Measurements from ENCODE around the gene WDFY2.

WDFY2 gene

DNA sequence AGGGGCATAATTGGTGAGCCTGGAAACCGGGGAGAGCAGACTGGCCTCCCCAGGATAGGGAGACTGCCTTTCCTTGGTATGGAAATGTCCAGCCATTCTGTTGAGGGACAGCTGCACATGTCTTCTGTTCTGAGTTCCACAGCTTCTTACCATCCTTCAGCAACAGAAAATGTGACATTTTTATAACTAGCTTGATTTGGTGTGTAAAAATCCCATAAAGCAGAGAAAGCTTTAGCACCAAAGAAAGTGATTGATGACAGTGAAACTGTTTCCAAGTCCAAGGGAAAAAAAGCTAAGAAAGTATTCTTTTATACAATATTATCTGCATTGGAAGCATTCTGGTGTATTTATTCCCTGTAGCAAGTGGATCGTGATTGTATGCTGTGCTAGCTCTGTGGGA is 157.8 kb downstream of the WDFY2 start:
- no peak for DNase-seq

DNA sequence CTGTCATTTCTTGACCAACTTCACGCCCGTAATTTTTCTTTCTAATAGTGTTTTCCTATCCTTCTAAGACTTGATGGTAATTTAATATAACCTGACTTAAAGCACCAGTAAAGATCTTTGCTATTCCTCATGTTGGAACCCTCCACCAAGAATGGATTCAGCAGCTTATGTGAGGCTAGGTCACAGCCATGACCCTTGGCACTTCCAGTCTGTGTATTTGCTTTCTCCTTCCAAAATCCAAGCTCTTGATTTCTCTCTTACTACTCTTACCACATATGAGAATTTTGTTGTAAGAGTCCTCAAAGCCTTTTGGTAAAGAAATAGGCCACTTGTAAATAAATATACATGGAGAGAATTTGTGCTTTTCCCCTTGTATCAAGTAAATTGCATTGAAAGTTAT is 158.3 kb downstream of the WDFY2 start:
- no peak for DNase-seq

DNA sequence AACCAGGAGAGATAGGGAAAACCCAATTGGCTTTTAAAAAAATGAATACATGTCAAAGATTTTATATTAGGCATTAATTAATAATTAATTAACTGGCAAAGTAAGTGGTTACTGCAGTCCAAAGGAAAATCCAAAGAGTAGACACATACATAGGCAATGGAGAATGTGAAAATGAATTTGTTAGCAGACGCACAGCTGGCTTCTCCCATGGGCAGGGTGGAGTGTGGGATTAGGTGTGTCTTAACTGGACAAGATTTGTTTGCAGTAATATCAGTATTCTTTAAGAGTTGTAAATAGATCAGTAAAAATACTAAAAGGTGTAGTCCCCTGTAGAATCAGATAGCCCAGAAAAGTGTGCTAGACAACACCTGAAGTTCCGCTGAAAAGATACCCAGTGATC is 161.0 kb downstream of the WDFY2 start:
- DNase-seq = no peak

DNA sequence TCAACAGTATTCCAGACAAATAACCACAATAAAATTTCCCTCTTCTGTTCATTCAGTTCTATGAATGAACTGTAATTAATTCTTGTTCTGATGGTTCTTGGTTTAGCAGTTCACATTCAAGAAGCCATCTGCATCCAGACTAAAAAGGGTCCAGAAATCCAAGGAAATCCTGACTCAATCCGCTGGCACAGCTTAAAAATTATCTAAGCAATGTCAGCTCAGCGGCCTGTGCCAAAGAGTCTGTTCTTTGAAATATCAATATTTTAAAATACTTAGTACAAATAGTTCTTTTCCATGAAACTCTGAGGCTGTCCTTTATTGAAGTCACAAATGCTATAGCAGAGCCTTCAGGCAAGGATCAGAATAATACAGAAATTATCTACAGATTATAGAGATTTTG is 162.5 kb downstream of the WDFY2 start:
- no peak for DNase-seq

DNA sequence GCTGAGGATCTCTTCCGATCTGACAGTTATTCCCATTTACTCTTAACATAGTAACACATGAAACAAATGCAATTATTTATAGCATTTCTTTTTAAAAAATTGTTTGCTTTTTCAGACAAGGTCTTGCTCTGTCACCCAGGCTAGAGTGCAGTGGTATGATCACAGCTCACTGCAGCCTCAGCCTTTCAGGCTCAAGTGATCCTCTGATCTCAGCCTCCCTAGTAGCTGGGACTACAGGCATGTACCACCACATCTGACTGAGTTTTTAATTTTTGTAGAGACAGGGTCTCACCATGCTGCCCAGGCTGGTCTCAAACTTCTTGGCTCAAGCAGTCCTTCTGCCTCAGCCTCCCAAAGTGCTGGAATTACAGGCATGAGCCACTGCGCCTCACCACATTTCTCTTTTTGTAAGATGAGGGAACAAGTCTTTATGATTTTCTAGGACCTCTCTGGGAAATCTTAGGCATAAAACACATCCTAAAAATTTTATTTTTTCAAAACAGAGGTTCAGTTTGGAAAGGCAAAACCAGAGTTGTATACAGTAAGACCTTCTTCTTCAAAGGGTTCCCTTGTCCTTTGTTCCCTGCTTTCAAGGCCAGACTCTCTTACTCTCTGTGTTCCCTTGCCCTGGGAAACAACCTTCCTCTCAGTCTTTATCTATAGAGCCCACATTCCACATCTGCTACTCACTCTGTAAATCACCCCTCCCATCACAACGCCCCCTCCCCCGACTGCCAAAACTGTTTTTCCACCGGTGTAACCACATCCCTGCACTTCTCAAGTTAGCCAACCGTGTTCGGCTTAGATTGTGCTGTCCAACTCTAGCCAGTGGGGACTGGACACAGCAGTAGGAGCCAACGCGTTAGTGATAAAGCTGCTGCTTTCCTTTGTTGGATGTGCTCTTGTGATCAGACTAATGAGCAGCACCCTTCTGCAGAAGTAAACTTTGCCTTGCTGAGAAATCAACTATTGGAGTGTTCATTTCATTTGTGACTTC is 163.5 kb downstream of the WDFY2 start:
- no peak for DNase-seq

DNA sequence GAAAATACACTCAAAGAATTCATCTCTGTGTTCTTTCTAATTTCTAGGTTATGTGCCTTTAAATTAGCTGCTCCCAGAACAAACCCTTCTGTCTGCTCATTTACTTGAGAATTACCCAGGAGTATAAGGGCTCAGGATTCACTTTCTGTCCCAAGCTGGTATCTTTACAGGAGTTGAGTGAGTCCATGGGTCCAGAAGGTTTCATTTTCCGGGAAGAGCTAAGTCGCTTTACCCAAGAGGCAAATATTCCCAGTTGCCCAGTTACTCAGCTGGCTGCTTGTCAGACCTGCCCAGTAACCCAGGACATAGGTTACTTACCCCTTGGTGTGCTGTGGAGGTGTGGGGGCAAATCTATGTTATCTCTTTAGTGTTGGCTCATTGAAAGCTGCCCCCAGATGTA is 172.4 kb downstream of the WDFY2 start:
- no peak for DNase-seq

DNA sequence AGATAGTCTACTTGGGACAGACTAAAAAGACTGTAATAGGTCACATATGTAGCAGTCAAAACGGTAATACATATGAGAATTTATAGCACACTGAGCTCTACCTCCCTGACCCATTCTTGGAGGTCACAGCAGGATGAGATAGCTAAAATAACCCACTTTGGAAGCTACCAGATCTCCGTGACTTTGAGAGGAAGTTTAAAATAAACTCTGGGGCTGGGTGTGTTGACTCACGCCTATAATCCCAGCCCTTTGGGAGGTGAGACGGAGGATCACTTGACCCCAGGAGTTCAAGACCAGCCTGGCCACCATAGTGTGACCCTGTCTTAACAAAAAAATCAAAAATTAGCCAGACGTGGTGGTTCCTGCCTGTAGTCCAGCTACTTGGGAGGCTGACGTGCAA is 174.4 kb downstream of the WDFY2 start:
- DNase-seq = no peak

DNA sequence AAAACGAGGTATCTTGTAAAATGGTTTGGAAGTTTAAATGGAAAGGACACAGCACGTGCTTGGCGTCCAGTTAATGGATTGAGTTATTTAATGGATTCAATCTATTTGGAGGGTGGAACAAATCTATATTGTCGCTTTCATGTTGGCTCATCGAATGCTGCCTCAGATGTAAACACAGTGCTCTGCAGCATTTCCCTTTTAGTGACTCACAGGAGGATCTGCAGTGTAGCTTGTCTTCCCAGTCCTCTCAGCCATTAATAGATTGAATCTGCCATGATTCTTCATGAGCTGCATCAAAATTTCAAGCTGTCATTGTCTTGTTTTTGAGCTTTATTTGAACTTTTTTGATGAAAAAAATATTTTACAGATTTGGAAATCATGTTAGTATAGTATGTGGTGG is 175.0 kb downstream of the WDFY2 start:
- DNase-seq = no peak

DNA sequence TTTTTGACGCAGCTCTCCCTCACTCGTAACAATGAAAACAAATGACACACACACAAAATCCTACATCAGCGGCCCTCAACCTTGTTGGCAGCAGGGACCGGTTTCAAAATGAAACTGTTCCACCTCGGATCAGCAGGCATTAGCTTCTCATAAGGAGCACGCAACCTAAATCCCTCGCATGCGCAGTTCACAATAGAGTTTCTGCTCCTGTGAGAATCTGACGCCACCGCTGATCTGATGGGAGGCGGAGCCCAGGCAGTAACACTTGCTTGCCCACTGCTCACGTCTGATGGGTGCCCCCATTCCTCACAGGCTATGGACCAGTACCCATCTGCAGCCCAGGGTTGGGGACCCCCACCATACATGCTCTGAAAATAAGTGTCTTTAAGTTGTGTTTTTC is 176.3 kb downstream of the WDFY2 start:
- DNase-seq = no peak

DNA sequence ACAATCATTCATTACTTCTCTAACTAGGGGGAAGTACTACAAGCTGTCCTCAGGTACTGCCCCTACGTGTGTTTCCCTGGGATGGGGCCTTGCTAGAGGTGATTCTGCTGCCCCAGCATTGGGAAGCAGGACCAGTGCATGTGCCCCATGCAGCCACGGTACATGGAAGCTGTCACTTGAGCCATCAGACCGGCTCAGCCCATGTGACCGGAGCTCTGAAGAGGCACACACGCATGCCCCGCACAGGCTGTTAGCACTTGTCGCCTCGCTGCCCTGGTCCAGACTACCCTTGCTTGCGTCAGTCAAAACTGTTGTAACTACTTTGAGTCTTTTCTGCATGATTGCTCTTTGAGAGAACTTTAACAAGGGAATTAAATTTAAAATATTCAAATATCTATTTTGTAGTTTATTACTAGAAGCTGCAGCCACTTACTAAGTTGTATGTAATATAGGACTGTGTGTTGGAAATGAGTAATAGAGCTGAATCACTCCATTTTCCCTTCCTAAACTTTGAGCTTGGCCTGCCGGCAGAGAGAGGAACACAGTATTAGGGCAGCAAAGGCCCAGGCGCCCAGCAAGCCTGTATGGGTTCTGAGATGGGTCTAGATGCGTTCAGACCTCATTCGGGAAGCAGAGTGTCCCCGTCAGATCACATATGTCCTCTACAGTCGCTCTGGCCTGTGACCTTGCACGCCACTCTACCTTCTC is 177.5 kb downstream of the WDFY2 start:
- no peak for DNase-seq

DNA sequence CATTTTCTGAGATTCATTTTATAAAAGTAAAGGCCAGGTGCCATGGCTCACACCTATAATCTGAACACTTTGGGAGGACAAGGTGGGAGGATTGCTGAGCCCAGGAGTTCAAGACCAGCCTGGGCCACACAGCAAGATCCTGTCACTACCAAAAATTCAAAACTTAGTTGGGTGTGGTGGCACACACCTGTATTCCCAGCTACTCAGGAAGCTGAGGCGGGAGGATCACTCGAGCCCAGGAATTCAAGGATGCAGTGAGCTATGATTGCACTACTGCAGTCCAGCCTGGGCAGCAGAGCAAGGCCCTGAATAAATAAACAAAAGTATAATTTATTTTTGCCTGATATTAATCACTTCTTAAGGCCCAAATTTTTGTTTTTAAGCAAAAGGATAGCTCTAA is 179.2 kb downstream of the WDFY2 start:
- no peak for DNase-seq

DNA sequence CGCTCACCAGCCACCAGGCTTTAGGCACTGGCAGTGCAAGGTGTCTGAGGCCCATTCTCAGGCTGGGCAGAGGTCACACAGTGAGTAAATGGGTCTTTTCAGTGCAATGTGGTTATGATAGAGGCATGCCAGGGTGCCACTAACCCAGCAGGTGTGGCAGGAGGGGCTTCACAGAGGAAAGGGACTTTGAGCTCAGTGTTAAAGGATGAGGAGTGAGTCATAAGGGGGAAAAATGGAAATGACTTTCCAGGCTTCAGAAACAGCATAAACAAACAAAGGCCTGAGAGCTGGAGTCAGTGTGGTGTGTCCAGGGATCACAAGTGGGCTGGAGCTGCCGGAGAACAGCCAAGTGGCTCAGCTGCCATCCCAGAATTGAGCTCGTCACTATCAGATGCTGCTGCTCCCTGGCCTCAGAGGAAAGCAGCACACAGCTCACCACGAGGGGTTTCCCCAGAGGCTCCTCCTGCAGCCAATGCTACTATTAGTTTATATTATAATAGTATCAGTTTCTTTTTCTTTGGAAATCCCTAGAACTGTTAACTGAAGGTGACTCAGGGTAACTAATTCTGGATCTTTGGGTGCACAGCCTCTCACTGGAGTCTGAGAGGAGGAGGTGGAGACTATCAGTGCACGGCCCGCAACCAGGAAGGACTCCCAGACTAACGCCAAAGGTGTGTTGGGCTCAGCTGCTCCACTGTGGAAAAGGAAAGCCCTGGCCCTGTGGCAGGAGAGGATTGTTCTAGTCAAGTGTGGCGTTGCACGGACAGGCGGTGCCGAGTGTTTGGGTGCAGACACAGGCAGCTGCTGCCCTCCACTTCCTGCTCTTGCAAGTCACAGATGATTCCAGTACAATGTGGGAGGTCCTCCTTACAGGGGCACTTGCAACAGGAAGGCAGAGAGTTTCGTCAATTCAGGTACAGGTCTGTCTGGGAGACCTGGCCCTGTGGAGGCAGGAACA is 180.2 kb downstream of the WDFY2 start:
- DNase-seq = peak; percentile 14

DNA sequence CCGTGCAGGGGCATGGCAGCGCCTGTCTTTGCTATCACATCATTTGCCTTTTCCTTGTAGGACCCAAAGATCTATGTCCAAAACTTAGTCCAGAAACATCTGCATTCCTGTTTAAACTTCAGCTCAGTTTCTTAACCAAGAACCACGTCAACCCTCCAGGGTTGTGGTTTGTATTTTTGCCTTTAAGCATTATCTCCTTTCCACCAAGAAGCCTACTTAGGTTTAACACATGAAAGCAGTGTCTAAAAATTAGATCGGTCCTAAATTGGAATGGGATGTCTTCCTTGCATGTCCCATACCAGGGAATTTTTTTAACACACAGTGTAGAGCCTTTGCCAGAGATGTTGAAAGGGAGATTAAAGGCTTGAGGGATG is 180.9 kb downstream of the WDFY2 start:
- no peak for DNase-seq

DNA sequence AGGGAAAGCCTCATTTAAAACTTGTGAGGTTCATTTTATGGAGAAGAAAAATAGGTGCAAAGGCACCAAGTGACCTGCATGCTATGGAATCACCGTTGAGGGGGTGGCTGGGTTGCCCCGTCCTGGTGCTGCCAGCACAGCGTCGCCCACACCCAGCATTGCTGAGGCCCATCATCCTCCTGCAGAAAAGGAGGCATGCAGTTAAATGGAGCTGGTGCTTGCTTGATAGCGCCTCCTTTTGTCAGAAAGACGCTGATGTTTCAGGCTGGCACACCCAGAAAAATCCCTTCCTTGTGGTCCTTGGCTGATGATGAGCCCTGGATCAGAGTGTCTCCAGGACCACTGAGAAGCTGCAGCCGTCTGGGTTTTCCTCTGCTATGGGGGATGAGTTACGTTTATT is 182.8 kb downstream of the WDFY2 start:
- no peak for DNase-seq

DNA sequence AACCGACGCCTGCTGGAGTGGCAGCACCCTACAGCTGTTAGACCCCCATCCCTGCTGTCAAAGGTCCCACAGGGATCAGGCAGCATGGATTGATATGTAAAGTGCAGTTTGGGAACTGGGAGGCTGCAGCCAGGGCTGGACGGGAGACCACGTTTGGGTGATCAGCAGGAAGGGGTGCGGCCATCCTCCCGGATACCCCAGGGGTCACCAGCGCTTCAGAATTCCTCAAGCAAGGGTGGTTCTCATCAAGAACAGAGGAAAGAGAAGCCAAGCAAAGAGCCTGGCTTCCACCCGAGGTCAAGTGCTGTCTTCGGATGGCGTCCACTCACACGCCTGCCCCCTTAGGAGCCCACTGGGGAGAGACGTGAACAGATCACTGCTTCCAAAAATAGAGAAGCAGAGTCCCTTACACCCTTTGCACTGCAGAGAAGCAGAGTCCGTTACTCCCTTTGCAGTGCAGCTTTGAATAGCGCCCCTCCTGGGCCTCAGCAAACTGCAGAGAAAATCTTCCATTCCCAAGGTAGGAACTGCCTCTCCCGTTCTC is 184.2 kb downstream of the WDFY2 start:
- no peak for DNase-seq

DNA sequence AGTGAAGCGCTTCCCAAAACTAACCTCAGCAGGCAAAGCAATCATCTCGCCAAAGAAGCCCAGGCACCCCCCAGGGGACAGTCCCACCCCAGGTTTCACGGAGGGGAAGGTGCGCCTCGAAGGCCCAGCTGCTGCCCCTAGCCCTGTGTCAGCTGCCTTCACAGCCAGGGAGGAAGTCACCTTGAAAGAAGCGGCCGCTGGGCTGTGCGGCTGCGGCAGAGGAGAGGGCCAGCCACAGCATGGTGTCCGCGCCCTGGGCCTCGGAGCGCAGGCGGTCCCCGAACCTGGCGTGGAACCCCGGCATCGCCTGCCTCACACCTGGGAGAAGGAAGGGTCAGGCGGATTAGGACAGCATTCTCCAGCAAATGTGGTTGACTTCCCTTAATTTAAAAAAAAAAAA is 184.7 kb downstream of the WDFY2 start:
- no peak for DNase-seq

DNA sequence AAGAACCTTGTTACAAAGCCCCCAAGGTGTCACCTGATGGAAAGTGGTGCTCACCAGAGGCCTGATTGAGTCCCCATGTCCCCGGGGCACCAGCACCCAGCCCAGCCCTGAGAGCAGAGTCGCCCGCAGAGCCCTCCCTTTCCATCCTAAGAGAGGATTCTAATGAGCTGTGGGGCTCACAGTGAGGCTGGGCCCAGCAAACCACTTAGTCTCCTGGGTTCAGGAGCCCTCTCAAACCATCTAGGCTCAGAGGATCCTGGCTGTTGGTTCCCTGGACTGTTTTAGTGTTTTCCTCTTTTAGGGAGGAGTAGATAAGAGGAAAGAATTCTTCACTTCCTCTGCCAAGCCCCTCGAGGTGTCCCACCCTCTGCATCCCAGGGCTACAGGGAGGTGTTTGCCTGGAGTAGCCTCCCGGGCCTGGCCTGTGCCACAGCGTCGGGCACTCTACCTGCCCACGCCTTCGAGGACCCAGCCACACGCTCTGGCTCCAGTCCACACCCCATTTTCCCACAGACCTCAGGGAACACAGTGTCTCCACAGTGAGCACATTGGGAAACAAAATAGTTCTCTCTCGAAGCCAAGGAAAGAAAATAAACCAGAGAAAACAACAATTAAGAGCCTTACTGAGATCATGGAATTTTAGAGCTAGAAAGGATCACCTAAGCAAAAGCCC is 185.3 kb downstream of the WDFY2 start:
- DNase-seq = no peak

DNA sequence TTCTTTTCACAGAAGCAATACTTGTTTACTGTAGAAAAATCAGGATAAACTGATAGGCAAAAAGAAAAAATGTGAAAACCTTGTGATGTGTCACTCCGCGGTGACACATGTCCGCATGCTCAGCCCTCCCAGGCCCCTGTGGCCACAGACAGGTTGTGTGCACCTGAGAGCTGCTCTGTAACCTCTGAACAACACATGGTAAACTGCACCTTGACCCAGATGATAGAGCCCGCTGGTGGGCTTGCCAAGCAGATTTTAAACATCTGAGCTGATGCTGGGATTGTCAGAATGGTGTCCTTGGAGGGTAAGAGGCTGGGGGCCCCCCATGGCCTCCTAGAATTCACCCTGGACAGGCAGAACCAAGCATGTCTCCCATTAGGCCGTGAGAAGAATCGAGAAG is 185.9 kb downstream of the WDFY2 start:
- DNase-seq = no peak

DNA sequence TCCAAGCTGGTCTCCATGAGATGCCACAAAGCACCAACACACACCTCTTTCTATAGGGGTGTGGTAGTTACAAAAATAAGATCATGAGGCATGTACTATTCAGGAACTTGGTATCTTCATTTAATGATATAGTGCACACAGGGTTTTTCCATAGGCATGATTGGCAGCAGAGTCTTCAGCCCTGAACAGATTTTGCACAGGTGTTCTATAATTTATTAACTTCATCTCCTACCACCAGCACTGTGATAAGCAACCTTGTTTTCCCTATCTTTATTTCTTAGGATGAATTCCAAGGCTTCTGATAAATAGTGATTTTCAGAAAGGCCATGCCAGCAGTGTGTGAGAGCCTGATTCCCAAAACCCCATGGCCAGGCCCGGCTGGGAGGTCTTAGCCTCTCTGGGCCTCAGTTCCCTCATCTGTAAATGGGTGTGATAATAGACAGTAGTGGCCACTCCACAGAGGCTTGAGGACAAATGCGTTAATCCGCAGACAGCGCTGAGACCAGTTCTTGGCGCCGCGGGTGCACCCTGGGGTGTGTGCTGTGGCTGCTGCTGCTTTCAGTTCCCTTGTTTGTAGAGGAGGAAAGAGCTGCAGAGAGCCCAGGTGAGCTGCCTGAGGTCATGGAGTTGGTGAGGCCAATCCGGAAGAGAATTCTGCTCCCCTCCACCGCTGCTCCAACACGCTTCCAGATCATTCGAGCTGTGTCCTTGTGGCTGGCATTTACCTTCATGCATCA is 186.6 kb downstream of the WDFY2 start:
- DNase-seq = no peak

DNA sequence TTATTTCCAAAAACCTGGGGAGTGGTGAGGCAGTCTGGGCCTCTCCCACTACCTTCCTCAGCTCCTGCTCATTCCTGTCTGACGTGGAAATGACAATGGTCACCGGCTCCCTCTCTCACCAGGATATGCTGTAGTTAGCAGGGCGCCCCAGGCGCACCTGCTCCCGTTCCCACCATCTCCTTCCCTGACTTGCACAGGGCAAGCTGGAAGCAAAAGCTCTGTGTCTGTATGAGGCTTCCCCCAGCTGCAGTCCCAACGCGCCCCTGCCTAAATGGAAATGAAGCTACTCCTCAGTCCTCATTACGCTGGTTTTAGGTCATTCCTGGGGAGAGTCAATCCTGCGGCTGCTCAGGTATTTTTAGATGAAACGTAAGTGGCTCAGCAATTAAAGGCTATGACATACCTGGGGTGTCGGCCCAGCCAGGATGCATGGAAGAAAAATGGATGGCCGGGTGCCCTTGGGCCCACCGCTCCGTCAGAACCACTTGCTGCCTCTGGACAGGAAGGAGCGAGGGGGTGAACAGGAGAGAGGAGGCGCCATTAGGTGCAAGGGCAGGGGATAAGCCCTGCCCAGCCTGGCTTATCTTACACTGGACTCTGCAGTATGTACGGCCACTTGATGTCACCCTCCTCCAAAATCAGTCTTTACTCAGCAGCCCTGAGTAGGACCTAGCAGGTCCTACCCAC is 187.3 kb downstream of the WDFY2 start:
- no peak for DNase-seq

DNA sequence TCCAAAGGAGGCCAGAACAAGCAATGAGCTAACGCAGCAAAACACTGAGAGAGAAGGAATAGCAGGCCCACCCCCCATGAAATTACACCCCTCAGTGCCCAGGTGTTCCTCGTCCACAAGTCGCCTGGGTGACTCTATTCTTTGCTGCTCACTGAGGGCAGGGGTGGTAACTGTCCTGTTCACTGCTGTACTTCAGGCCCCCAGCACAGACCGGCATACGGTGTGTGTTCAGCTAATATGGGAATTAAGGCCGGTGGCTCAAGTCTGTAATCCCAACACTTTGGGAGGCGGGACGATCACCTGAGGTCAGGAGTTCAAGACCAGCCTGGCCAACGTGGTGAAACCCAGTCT is 187.8 kb downstream of the WDFY2 start:
- no peak for DNase-seq
